Measurements from ENCODE around the gene PIERCE2. TPM values are rescaled to one million over a fixed set of nuclear protein-coding genes. Genes with fewer than 3 reads are reported as not detected.
A peak's percentile ranks its signal among the peaks of the same experiment; 100 is the strongest.

PIERCE2 gene
- total RNA-seq, 1 donor from 2014 or later = 1.4 TPM

DNA sequence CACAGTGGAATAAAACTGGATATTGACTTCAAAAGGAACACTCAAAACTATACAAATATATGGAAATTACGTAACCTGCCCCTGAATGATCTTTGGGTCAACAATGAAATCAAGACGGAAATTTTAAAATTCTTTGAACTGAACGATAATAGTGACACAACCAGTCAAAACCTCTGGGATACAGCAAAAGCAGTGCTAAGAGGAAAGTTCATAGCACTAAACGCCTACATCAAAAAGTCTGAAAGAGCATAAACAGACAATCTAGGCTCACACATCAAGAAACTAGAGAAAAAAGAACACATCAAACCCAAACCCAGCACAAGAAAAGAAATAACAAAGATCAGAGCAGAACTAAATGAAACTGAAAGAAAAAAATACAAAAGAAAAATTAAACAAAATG, 53.2 kb downstream of the PIERCE2 start:
- Mint-ChIP-seq H3K27me3 (ENCODE audit: unreplicated experiment) (peaks cover 3% of the 10 kb centered on the region), H3K36me3 (ENCODE audit: low read depth, unreplicated experiment) (peaks cover 4% of the 10 kb centered on the region), H3K4me1 (ENCODE audit: unreplicated experiment) (no peaks in the 10 kb centered on the region), H3K9me3 (ENCODE audit: unreplicated experiment) (no peaks in the 10 kb centered on the region), H3K27ac (ENCODE audit: unreplicated experiment) (no peak overlapping the region), H3K4me3 (ENCODE audit: unreplicated experiment) (no peak overlapping the region)
- TF ChIP-seq, protein P1, sequence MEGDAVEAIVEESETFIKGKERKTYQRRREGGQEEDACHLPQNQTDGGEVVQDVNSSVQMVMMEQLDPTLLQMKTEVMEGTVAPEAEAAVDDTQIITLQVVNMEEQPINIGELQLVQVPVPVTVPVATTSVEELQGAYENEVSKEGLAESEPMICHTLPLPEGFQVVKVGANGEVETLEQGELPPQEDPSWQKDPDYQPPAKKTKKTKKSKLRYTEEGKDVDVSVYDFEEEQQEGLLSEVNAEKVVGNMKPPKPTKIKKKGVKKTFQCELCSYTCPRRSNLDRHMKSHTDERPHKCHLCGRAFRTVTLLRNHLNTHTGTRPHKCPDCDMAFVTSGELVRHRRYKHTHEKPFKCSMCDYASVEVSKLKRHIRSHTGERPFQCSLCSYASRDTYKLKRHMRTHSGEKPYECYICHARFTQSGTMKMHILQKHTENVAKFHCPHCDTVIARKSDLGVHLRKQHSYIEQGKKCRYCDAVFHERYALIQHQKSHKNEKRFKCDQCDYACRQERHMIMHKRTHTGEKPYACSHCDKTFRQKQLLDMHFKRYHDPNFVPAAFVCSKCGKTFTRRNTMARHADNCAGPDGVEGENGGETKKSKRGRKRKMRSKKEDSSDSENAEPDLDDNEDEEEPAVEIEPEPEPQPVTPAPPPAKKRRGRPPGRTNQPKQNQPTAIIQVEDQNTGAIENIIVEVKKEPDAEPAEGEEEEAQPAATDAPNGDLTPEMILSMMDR (IDR thresholded peaks at IDR 0.05; ENCODE audit: unreplicated experiment) = no peak
- DNase-seq (ENCODE audit: low spot score) = no peak

DNA sequence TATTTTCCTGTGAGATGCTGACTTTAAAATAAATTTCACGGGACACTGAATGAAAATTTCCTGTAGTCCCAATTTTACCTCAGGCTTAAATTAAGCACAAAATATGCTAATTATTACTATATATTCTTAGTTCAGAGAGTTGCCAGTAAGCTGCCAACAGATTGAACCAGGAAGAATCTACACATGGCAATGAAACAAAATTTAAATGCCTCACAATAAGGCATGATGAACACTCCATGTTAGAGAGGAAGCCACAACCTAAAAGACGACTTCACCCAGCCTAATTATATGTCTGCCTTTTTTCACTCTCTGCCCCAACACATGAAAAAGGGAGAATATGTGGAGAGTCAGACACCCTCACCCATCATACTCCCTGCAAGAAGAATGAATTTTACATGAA, 60.0 kb downstream of the PIERCE2 start:
- H3K27ac Mint-ChIP-seq (ENCODE audit: unreplicated experiment) = no peak overlapping the region
- TF ChIP-seq, protein P1 (IDR thresholded peaks at IDR 0.05; ENCODE audit: unreplicated experiment) = no peak
- no peak overlapping the region for H3K4me3 Mint-ChIP-seq (ENCODE audit: unreplicated experiment)
- H3K9me3 Mint-ChIP-seq (ENCODE audit: unreplicated experiment) = no peaks in the 10 kb centered on the region
- H3K4me1 Mint-ChIP-seq (ENCODE audit: unreplicated experiment) = no peaks in the 10 kb centered on the region
- no peaks in the 10 kb centered on the region for H3K36me3 Mint-ChIP-seq (ENCODE audit: low read depth, unreplicated experiment)
- no peaks in the 10 kb centered on the region for H3K27me3 Mint-ChIP-seq (ENCODE audit: unreplicated experiment)
- no peak for DNase-seq (ENCODE audit: low spot score)

Small RNA genes within 50 kb of the gene (microRNA-seq; reads per million reads assigned to microRNA genes)
- gene MIR628 (ENCODE audit: unreplicated experiment) = 64.6 reads per million, percentile 79 among the genes with 10 or more reads in this experiment

Other genes starting within 250 kb of the PIERCE2 start
- 58.0 TPM for gene RSL24D1, start 211.6 kb upstream of the PIERCE2 start, total RNA-seq (ENCODE audit: unreplicated experiment)
- gene RAB27A, start 118.7 kb upstream of the PIERCE2 start, total RNA-seq (ENCODE audit: unreplicated experiment) = 19.4 TPM
- gene PIGBOS1, start 89.4 kb upstream of the PIERCE2 start, total RNA-seq (ENCODE audit: unreplicated experiment) = 15.4 TPM
- gene PIGB, start 89.3 kb upstream of the PIERCE2 start, total RNA-seq (ENCODE audit: unreplicated experiment) = 12.7 TPM
- gene CCPG1, start 136 bp upstream of the PIERCE2 start, total RNA-seq (ENCODE audit: unreplicated experiment) = 31.5 TPM
- gene DNAAF4, start 99.7 kb downstream of the PIERCE2 start, total RNA-seq (ENCODE audit: unreplicated experiment) = 5.6 TPM
- gene PYGO1, start 179.8 kb downstream of the PIERCE2 start, total RNA-seq (ENCODE audit: unreplicated experiment) = 1.5 TPM